Loucy (cell line): ENCODE measurements around the gene TYRO3.
"Not testable (repeated sequence)": the region's sequence is repeated elsewhere in the genome, so short reads cannot be mapped to it uniquely, and the experiment has no call there.

Experiments used
- H2AFZ ChIP-seq: fragments of 200-600 bp; sonication (generic); 2 replicates; pipeline ENCODE4 v1.6.0; 2016; ENCODE audit warnings: antibody characterized with exemption, mild to moderate bottlenecking, low read length, moderate library complexity
- H3F3A ChIP-seq: fragments of 200-600 bp; 2 replicates; pipeline ENCODE4 v1.6.0; 2016; ENCODE audit warnings: antibody characterized with exemption, low read depth, mild to moderate bottlenecking
- H3K27me3 ChIP-seq: fragments of 200-600 bp; sonication (generic); 2 replicates; pipeline ENCODE4 v1.6.1; 2014; ENCODE audit warnings: low read length, mild to moderate bottlenecking; ENCODE audit not compliant: insufficient read depth, poor library complexity, severe bottlenecking
- H3K36me3 ChIP-seq: fragments of 200-600 bp; sonication (generic); 2 replicates; pipeline ENCODE4 v1.6.1; 2016; ENCODE audit warnings: low read length; ENCODE audit not compliant: insufficient read depth
- H3K4me1 ChIP-seq: fragments of 200-600 bp; sonication (generic); 2 replicates; pipeline ENCODE4 v1.5.1; 2014; ENCODE audit warnings: low read length, mild to moderate bottlenecking; ENCODE audit not compliant: insufficient read depth, poor library complexity, severe bottlenecking
- H3K4me2 ChIP-seq: fragments of 200-600 bp; sonication (generic); 2 replicates; pipeline ENCODE4 v1.6.0; 2014; ENCODE audit warnings: antibody characterized with exemption, low read length, low read depth, mild to moderate bottlenecking; ENCODE audit not compliant: poor library complexity, severe bottlenecking
- H3K4me3 ChIP-seq: fragments of 200-600 bp; sonication (generic); 2 replicates; pipeline ENCODE4 v1.5.1; 2014; ENCODE audit warnings: low read length, mild to moderate bottlenecking, mixed read lengths; ENCODE audit not compliant: poor library complexity, severe bottlenecking
- H3K79me2 ChIP-seq: fragments of 200-600 bp; sonication (generic); 2 replicates; pipeline ENCODE4 v1.6.1; 2014; ENCODE audit warnings: low read length; ENCODE audit not compliant: insufficient read depth
- H3K9ac ChIP-seq: fragments of 200-600 bp; sonication (generic); 2 replicates; pipeline ENCODE4 v1.6.0; 2014; ENCODE audit warnings: mild to moderate bottlenecking, low read depth, low read length, moderate library complexity; ENCODE audit not compliant: poor library complexity, severe bottlenecking
- H3K9me2 ChIP-seq: fragments of 200-600 bp; sonication (generic); replicated peaks from 2 replicates; pipeline ENCODE4 v1.6.1; 2016; ENCODE audit warnings: low read depth, low read length, mixed read lengths
- H3K9me3 ChIP-seq: fragments of 200-600 bp; sonication (generic); 2 replicates; pipeline ENCODE4 v1.6.1; 2014; ENCODE audit warnings: mild to moderate bottlenecking, antibody characterized with exemption, low read length, low read depth; ENCODE audit not compliant: insufficient read depth
- H4K20me1 ChIP-seq: fragments of 200-600 bp; sonication (generic); 2 replicates; pipeline ENCODE4 v1.6.0; 2014; ENCODE audit warnings: antibody characterized with exemption, low read length, mild to moderate bottlenecking; ENCODE audit not compliant: insufficient read depth, poor library complexity, severe bottlenecking
- CTCF ChIP-seq: fragments of 200-600 bp; sonication (generic); conservative IDR thresholded peaks from 2 replicates; pipeline ENCODE4 v1.5.1; 2014; ENCODE audit warnings: mild to moderate bottlenecking, antibody characterized with exemption, low read length
- EZH2phosphoT487 ChIP-seq: fragments of 200-600 bp; IDR thresholded peaks from 2 replicates; pipeline ENCODE4 v1.6.1; 2018; ENCODE audit warnings: antibody characterized with exemption, mild to moderate bottlenecking, moderate library complexity, borderline replicate concordance

Gene TYRO3

GRCh38 chr15:41568350-41569017, 9.5 kb downstream of the TYRO3 start:
- Histone ChIP-seq H3K4me1 (peaks cover 13% of the 10 kb centered on the region), H4K20me1 (no peaks in the 10 kb centered on the region), H3K79me2 (no peaks in the 10 kb centered on the region), H3F3A (no peaks in the 10 kb centered on the region), H3K9me2 (no peaks in the 10 kb centered on the region), H3K9ac (no peak overlapping the region), H3K4me3 (no peak overlapping the region), H3K9me3 (no peaks in the 10 kb centered on the region), H3K27me3 (no peaks in the 10 kb centered on the region), H3K4me2 (no peak overlapping the region), H2AFZ (no peak overlapping the region), H3K36me3 (no peaks in the 10 kb centered on the region)
- TF ChIP-seq EZH2phosphoT487 (no peak), CTCF (no peak)

GRCh38 chr15:41569232-41569631, 10.2 kb downstream of the TYRO3 start:
- not testable (repeated sequence) for H3K36me3 ChIP-seq, H3K4me1 ChIP-seq, H3K79me2 ChIP-seq, H3F3A ChIP-seq, H3K27me3 ChIP-seq, H3K4me2 ChIP-seq, H3K9me3 ChIP-seq, H3K9ac ChIP-seq, H3K9me2 ChIP-seq, H3K4me3 ChIP-seq, H2AFZ ChIP-seq, H4K20me1 ChIP-seq

GRCh38 chr15:41570764-41571163, 11.8 kb downstream of the TYRO3 start:
- no peaks in the 10 kb centered on the region for H3K9me3 ChIP-seq
- H3K36me3 ChIP-seq: no peaks in the 10 kb centered on the region
- no peaks in the 10 kb centered on the region for H3F3A ChIP-seq
- TF ChIP-seq CTCF (no peak), EZH2phosphoT487 (no peak)
- H3K9me2 ChIP-seq: no peaks in the 10 kb centered on the region
- no peaks in the 10 kb centered on the region for H3K27me3 ChIP-seq
- H4K20me1 ChIP-seq: no peaks in the 10 kb centered on the region
- no peak overlapping the region for H3K4me2 ChIP-seq
- no peaks in the 10 kb centered on the region for H3K4me1 ChIP-seq
- H3K4me3 ChIP-seq: no peak overlapping the region
- H3K79me2 ChIP-seq: no peaks in the 10 kb centered on the region
- no peak overlapping the region for H2AFZ ChIP-seq
- no peak overlapping the region for H3K9ac ChIP-seq

- Histone ChIP-seq H3K79me2 (no peaks in the 10 kb centered on the region), H3K4me2 (no peak overlapping the region), H3K9ac (no peak overlapping the region), H3K4me3 (no peak overlapping the region), H4K20me1 (no peaks in the 10 kb centered on the region), H3K27me3 (no peaks in the 10 kb centered on the region), H3K9me2 (no peaks in the 10 kb centered on the region), H3K9me3 (no peaks in the 10 kb centered on the region), H2AFZ (no peak overlapping the region), H3K36me3 (no peaks in the 10 kb centered on the region), H3K4me1 (no peaks in the 10 kb centered on the region), H3F3A (no peaks in the 10 kb centered on the region)
- TF ChIP-seq CTCF: no peak
- no peak for TF ChIP-seq EZH2phosphoT487
Observed at GRCh38 chr15:41571948-41572347, 12.9 kb downstream of the TYRO3 start.
